ENCODE measurements around the gene ADCY6. TPM values are rescaled to one million over a fixed set of nuclear protein-coding genes. Genes with fewer than 3 reads are reported as not detected.

The ADCY6 gene
- polyA plus RNA-seq, 1 donor (not counting 4 experiments of a cell fraction or from before 2014, with no cell fraction given), result 13.2 TPM

GRCh38 chr12:48813465-48814261 lies 24.8 kb upstream of the ADCY6 start:
- Histone ChIP-seq H3K36me3 (ENCODE audit: control insufficient read depth in 2 of 2, extremely low read depth in 1 of 2, insufficient read depth in 2 of 2, low read length in 2 of 2) (no peaks in the 10 kb centered on the region), H3K4me3 (ENCODE audit: control insufficient read depth in 2 of 3, extremely low read depth in 1 of 3, insufficient read depth in 2 of 3, low read depth in 1 of 3, low read length in 3 of 3) (peak overlapping the region; percentile 76 to 92 (median 91)), H2AFZ (ENCODE audit: control insufficient read depth, low read length) (peak overlapping the region; percentile 90), H4K20me1 (ENCODE audit: control insufficient read depth, extremely low read depth, insufficient read depth, low read length) (no peaks in the 10 kb centered on the region), H3K79me2 (ENCODE audit: control insufficient read depth, insufficient read depth, low read length) (no peaks in the 10 kb centered on the region), H3K27ac (ENCODE audit: control insufficient read depth, insufficient read depth, low read length) (no peak overlapping the region), H3K9me1 (ENCODE audit: control insufficient read depth, extremely low read depth, insufficient read depth, low read length) (no peaks in the 10 kb centered on the region), H3K9ac (ENCODE audit: control insufficient read depth, extremely low read depth, insufficient read depth, low read length) (peak overlapping the region; percentile 80), H3K4me1 (ENCODE audit: control insufficient read depth, extremely low read depth, insufficient read depth, low read length) (peaks cover 19% of the 10 kb centered on the region), H3K9me3 (ENCODE audit: control insufficient read depth, low read depth, low read length) (no peaks in the 10 kb centered on the region), H3K4me2 (ENCODE audit: control insufficient read depth, extremely low read depth, insufficient read depth, low read depth, low read length) (peak overlapping the region; percentile 92), H3K27me3 (ENCODE audit: control insufficient read depth, extremely low read depth, insufficient read depth, low read length) (no peaks in the 10 kb centered on the region)
- TF ChIP-seq CTCF (optimal IDR thresholded peaks at IDR 0.05 in 1 of 3, IDR thresholded peaks at IDR 0.05 in 1 of 3, conservative IDR thresholded peaks at IDR 0.05 in 1 of 3; ENCODE audit: extremely low read depth in 1 of 3, insufficient read depth in 2 of 3, low read length in 3 of 3) (no peak), EZH2 (IDR thresholded peaks at IDR 0.05; ENCODE audit: low read length) (no peak)
- dilution Hi-C loops (cut with MboI; ENCODE audit: extremely low pct_ligation_motif_present, low sequenced_read_pairs), result no loop called here
- FAIRE-seq, result no peak
- DNase-seq (ENCODE audit: low read depth, low spot score), result no peak

GRCh38 chr12:48812389-48812788 lies 23.5 kb upstream of the ADCY6 start:
- H3K27ac ChIP-seq (ENCODE audit: control insufficient read depth, insufficient read depth, low read length), result no peak overlapping the region

More at GRCh38 chr12:48812389-48812788, 23.5 kb upstream of the ADCY6 start:
- DNase-seq (ENCODE audit: low read depth, low spot score) (no peak), FAIRE-seq (no peak)
- Histone ChIP-seq H2AFZ (ENCODE audit: control insufficient read depth, low read length) (no peak overlapping the region), H3K79me2 (ENCODE audit: control insufficient read depth, insufficient read depth, low read length) (no peaks in the 10 kb centered on the region), H3K4me2 (ENCODE audit: control insufficient read depth, extremely low read depth, insufficient read depth, low read depth, low read length) (no peak overlapping the region), H3K9me3 (ENCODE audit: control insufficient read depth, low read depth, low read length) (no peaks in the 10 kb centered on the region), H3K9ac (ENCODE audit: control insufficient read depth, extremely low read depth, insufficient read depth, low read length) (no peak overlapping the region), H3K36me3 (ENCODE audit: control insufficient read depth in 2 of 2, extremely low read depth in 1 of 2, insufficient read depth in 2 of 2, low read length in 2 of 2) (no peaks in the 10 kb centered on the region), H3K27me3 (ENCODE audit: control insufficient read depth, extremely low read depth, insufficient read depth, low read length) (no peaks in the 10 kb centered on the region), H3K4me1 (ENCODE audit: control insufficient read depth, extremely low read depth, insufficient read depth, low read length) (peaks cover 14% of the 10 kb centered on the region), H3K4me3 (ENCODE audit: control insufficient read depth in 2 of 3, extremely low read depth in 1 of 3, insufficient read depth in 2 of 3, low read depth in 1 of 3, low read length in 3 of 3) (no peak overlapping the region), H3K9me1 (ENCODE audit: control insufficient read depth, extremely low read depth, insufficient read depth, low read length) (no peaks in the 10 kb centered on the region), H4K20me1 (ENCODE audit: control insufficient read depth, extremely low read depth, insufficient read depth, low read length) (no peaks in the 10 kb centered on the region)
- dilution Hi-C loops (cut with MboI; ENCODE audit: extremely low pct_ligation_motif_present, low sequenced_read_pairs), result no loop called here
- TF ChIP-seq CTCF (optimal IDR thresholded peaks at IDR 0.05 in 1 of 3, IDR thresholded peaks at IDR 0.05 in 1 of 3, conservative IDR thresholded peaks at IDR 0.05 in 1 of 3; ENCODE audit: extremely low read depth in 1 of 3, insufficient read depth in 2 of 3, low read length in 3 of 3), result no peak
- TF ChIP-seq EZH2 (IDR thresholded peaks at IDR 0.05; ENCODE audit: low read length), result no peak

All from keratinocyte (primary cell).